GM18508 (cell line): Measurements from ENCODE around the gene DLEC1.

Experiments used
- ATAC-seq: cut with Tn5 transposase; IDR thresholded peaks from one replicate; pipeline ENCODE4 v1.9.1; 2021; ENCODE audit warnings: moderate number of reproducible peaks; ENCODE audit not compliant: insufficient read depth, unreplicated experiment

Gene DLEC1

GRCh38 chr3:38117163-38117716 is 78.2 kb downstream of the DLEC1 start:
- no peak for ATAC-seq

- peak; percentile 57 for ATAC-seq
These were observed 78.9 kb downstream of the DLEC1 start for GRCh38 chr3:38117748-38118420.

- no peak for ATAC-seq
These were observed 79.6 kb downstream of the DLEC1 start for GRCh38 chr3:38118421-38119247.

GRCh38 chr3:38119248-38119544 is 80.2 kb downstream of the DLEC1 start:
- no peak for ATAC-seq

GRCh38 chr3:38119821-38120692 is 81.0 kb downstream of the DLEC1 start:
- ATAC-seq: no peak

GRCh38 chr3:38120693-38121450 is 81.9 kb downstream of the DLEC1 start:
- no peak for ATAC-seq

- no peak for ATAC-seq
These were observed 82.4 kb downstream of the DLEC1 start for GRCh38 chr3:38121451-38121831.

GRCh38 chr3:38121832-38122461 is 82.9 kb downstream of the DLEC1 start:
- ATAC-seq: no peak

GRCh38 chr3:38122712-38123290 is 83.8 kb downstream of the DLEC1 start:
- no peak for ATAC-seq

- no peak for ATAC-seq
These were observed 85.5 kb downstream of the DLEC1 start for GRCh38 chr3:38124324-38125122.

GRCh38 chr3:38125305-38126120 is 86.5 kb downstream of the DLEC1 start:
- ATAC-seq: no peak

- no peak for ATAC-seq
These were observed 87.3 kb downstream of the DLEC1 start for GRCh38 chr3:38126121-38126892.

- no peak for ATAC-seq
These were observed 88.7 kb downstream of the DLEC1 start for GRCh38 chr3:38127611-38128302.

GRCh38 chr3:38128303-38128655 is 89.3 kb downstream of the DLEC1 start:
- no peak for ATAC-seq

GRCh38 chr3:38129058-38129457 is 90.0 kb downstream of the DLEC1 start:
- no peak for ATAC-seq

- no peak for ATAC-seq
These were observed 91.6 kb downstream of the DLEC1 start for GRCh38 chr3:38130631-38131065.
